Measurements from ENCODE around the gene CD1B.

- no peak for TF ChIP-seq GATA2 (IDR thresholded peaks at IDR 0.05; ENCODE audit: low read depth, low read length)
- TF ChIP-seq GATA3 (IDR thresholded peaks at IDR 0.05; ENCODE audit: low read depth, low read length): no peak
Observed at GRCh38 chr1:158334526-158335212, 3.3 kb upstream of the CD1B start.
